Islet of Langerhans (tissue), 1 donor: ENCODE results near the gene FZD4.
"Not testable (repeated sequence)": the region's sequence is repeated elsewhere in the genome, so short reads cannot be mapped to it uniquely, and the experiment has no call there.

Source experiments
- FAIRE-seq: peaks from one replicate; lab custom pipeline; 2011; peaks lifted over from hg19 to GRCh38; lab: Jason Lieb, UNC

Gene FZD4

GRCh38 chr11:86955361-86956120, at the start of gene FZD4:
FZD4 (minus strand) TSS chr11:86955395; CDS start chr11:86955085, 310 bp downstream.
- FAIRE-seq = no peak

DNA sequence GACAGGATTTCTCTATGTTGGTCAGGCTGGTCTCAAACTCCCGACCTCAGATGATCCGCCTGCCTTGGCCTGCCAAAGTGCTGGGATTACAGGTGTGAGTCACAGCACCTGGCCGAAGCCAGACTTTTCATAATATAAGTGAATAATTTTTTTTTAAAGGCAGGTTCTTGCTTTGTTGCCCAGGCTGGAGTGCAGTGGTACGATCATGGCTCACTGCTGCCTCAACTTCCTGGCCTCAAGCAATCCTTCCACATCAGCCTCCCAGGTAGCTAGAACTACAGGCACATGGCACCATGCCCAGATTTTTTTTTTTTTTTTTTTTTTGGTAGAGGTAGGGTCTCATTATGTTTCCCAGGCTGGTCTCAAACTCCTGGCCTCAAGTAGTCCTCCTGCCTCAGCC, 49.1 kb upstream of the FZD4 start:
- not testable (repeated sequence) for FAIRE-seq

DNA sequence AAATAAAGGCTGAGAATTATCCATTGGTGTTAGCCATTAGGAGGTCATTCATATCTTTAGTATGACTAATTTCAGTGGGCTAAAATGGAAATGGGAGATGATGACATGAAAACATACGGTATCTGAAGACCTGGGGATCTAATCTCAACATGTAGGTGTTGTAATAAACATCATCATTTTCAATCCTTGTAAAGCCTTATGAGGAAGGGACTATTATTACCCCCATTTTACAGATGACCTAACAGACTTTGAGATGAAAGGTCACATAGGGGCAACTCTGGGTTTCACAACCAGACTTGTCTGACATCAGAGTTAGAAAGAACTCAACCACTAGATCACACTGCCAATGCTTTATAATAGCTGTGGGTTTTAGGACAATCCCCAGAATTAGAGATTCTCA, 47.7 kb upstream of the FZD4 start:
- FAIRE-seq = no peak

DNA sequence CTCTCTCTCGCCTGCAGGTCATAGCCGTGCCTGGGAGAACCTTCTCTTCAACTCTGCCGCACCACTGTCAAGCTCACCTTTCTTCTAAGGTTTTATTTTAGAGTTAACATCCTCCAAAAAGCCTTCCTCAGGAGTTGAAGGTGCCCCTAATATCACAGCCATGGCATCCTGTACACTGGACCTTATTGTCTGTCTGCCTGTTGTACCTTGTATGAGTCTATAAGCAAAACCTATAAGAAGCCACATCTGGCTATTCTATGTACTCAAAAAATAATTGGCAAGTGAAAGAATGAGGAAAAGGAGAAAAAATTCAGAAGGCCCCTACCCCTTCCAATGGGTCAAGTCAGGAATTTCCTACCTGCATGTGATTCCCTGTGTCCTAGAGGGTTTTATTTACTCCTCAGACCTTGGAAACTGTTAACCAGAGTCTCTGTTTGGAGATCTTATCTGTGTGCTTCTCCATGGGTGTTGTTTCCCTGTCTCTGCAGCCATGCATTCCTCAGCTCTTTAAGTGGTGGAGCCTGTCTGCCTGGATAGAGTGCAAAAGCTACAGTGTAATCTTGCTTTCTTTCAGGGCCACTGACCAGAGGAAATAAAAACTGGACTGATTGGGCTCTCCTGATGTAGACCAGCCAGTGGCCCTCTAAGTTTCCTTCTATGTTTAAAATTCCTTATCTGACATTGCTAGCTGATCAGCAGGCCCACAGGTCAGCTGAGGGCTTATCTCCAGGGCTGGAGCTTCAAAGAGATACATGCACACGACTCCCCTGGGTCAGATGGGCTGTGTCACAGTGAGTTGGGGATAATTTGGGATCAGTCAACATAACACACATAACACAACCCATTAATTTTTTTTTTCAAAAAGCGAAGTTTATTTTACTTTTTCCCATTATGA, 44.9 kb upstream of the FZD4 start:
- no peak for FAIRE-seq

DNA sequence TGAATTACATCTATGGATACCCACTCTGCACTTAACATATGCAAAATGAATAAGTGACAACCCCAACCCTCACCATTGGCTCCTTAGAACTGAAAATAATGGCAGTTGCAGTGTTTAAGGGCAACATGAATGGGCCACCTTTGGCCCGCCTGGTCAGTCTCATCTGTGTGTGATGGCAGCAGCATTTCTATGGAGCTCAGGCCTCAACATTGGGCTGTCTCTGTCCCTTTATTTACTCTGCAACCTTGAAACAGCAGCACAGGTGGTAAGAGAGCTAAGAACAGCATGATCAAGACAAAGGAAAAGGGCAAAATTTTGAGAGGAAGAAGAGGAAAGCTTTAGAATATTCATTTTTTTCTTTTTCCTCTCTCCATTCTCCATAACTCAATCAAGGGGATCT, 44.2 kb upstream of the FZD4 start:
- FAIRE-seq = no peak

DNA sequence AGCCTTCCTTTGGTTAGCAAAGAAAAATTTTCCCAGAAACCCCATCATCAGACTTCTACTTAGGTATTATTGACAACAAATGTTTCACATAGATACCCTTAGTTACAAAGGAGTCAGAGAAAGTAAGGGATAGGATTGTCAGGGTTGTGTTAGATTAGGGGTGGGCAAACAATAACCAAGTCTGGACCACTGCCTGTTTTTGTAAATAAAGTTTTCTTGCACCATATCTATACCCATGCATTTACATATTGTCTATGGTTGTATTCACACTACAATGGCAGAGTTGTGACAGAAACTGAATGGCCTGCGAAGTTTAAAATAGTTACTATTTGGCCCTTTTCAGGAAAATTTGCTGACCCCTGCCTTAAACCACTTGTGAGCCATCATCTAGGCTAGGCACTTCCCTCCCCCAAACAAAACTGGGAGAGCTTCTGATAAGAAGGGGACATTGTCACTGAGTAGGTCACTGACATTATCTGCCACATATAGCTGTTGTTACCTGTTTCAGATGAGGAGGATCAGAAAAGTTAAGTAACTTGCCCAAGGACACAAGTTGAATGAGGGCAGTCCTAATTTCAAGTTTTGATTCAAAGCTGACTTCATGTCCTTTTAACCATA, 41.9 kb upstream of the FZD4 start:
- no peak for FAIRE-seq

- FAIRE-seq = no peak
Observed at GRCh38 chr11:86993031-86993430, 37.8 kb upstream of the FZD4 start.

- FAIRE-seq = not testable (repeated sequence)
Observed at GRCh38 chr11:86992340-86992739, 37.1 kb upstream of the FZD4 start.

DNA sequence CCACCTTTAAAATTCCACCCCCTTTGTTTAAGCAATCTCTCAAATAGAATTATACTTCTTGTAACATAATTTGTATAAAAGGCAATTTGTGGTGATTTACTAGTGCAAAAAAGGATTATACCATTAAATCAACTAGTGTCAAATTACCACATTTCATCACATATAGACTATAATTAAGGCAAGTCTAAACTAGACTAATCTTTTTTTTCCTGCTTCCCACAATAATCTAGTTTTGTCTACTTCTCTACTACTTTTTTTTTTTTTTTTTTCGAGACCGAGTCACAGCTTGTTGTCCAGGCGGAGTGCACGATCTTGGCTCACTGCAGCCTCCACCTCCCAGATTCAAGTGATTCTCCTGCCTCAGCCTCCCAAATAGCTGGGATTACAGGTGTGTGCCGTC, 36.1 kb upstream of the FZD4 start:
- no peak for FAIRE-seq

GRCh38 chr11:86990515-86990914, 35.3 kb upstream of the FZD4 start:
- no peak for FAIRE-seq

DNA sequence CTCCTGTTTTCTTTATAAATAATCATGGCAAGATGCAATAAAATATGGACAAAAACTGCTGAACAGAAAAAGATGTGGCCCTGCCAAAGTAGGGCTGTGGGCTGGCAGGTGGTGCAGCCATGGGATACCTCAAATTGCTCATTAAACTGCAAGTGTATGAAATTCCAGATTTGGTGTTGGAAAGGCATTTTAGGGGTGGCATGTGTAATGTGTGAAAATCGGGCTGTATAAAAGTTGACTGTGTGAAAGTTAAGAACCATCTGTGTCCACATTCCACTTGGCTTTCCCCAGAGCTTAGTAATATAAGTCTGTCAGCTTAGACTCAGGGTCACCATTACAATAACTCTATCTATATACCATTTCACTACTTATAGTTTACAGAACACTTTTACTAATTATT, 34.8 kb upstream of the FZD4 start:
- no peak for FAIRE-seq

DNA sequence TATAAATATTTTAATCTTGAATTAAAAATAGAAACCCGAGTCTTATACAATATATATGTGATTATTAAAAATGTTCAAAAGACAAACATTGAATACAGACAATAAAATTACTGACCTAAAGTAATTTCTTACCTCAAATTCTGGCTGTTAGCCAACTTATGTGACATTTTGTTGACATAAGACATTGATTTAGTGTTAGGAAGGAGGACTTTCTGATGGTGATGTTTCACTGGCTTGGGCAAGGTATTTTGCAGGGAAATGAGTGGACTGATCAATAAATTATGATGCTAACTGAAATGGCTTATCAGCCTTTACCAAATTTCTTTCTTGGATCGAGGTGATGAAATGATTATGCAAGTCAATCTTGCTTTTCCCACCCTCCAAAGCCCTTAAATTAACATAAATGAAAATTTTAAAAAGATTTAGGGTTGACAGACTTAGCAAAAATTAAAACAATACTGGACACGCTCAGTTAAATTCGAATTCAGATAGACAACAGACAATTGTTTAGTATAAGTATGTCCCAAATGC, 33.2 kb upstream of the FZD4 start:
- no peak for FAIRE-seq

GRCh38 chr11:86987679-86988078, 32.5 kb upstream of the FZD4 start:
- FAIRE-seq = no peak

DNA sequence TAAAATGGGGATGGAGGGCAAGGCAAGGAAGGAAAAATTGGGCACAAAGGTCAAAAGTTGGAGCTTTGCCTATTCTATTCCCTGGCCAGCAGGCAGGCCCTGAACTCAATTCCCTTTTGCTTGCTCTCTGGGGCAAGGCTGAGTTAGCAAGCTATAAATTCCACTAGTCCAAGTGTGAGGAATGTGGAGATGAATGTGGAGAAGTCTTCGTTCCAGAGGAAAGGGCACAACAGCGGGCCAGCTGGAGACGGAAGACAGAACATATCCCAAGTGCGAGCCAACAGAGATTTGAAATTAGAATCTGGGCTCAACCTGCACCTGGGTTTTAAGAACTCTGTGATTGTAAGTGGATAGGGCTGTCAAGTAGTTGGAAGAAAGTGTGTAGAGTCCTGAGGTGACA, 29.5 kb upstream of the FZD4 start:
- no peak for FAIRE-seq

DNA sequence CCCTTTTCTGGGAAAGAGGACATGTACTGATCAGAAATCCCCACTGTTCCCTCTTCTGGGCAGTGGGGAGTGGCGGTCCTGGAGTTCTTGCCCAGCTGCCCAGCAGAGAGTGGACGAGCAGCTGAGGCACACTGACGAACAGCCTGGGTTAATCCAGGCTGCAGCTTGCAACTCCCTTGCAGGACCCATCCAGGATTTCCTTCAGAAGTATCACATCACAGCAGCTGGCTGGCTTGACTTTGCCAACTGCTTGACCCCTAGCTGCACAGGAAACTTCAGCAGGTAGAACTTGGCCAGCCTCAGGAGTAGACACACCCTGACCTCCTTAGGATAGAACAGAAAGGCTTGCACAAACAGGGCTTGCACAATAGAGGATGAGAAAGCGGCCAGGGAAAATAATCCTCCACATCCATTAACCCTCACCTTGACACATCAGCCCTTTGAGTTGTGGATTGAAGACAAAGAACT, 27.9 kb upstream of the FZD4 start:
- FAIRE-seq = no peak

GRCh38 chr11:86981777-86982540, 26.8 kb upstream of the FZD4 start:
- FAIRE-seq = no peak

DNA sequence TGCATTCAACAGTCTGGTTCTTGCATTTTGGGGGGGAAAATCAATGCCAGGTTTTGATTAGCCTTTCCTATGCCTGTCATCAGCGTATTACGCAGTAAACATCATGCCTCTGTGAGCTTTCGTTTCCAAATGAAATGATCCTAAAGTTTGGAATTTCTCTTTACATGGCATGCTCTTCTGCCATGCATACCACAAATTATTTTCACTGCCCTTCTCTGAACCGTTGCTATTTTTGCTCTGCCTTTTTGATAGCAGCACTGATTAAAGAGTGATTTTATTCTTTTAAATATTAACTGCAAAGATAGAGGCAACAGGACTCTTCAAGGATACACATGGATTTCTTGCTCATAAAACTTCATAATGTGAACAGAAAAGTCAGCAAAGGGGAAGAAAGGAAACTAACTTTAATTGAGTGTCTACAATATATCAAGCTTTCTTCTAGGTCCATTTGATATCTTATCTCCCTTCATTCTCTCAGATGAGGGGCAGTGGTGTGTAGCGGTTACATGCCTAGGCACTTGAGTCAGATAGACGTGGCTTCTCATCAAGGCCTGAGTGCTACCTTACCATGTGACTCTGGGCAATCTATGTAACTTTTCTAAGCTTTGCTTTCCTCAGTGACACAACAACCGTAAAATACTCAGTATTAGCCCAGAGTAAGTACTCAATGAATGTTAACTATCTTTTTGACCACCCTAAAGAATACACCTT, 25.0 kb upstream of the FZD4 start:
- FAIRE-seq = no peak

DNA sequence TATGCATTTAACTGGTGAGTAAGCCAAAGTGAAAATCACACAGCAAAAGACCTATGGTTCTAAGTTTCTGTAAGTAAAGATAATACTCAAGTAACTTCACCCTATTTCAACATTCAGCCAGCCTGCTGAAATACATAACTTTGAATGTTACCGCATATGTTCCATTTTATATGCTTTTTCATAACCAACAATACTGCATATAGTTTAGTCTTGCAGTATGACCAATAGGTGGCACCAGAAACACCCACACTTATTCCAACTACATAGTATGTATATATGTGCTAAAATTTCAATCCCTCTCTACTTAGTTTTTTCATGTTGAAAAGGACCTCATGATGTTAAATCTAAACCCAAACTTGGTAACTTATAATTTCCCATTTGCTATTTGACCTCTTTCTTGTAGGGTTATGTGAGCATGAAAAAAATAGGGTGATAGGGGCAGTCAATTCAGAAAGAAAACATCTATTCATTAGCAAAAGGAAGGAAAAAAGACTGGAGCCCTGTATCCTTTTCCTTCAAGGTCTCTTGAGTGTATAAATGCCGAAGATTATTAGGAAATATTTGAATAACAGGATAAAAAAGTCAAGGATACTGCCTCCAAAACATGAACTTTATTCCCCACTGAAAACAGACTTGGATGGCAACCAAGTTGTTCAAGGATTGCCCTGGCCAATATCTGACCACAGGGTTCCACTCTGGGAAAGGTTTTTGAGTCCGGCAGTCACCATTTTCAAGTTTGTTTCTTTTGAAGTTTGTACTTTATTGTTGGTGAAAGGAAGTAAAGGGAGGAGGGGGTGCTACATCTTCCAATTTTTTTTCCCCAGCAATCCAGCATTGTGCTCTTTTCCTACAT, 23.8 kb upstream of the FZD4 start:
- no peak for FAIRE-seq

GRCh38 chr11:86978247-86978646, 23.1 kb upstream of the FZD4 start:
- no peak for FAIRE-seq

DNA sequence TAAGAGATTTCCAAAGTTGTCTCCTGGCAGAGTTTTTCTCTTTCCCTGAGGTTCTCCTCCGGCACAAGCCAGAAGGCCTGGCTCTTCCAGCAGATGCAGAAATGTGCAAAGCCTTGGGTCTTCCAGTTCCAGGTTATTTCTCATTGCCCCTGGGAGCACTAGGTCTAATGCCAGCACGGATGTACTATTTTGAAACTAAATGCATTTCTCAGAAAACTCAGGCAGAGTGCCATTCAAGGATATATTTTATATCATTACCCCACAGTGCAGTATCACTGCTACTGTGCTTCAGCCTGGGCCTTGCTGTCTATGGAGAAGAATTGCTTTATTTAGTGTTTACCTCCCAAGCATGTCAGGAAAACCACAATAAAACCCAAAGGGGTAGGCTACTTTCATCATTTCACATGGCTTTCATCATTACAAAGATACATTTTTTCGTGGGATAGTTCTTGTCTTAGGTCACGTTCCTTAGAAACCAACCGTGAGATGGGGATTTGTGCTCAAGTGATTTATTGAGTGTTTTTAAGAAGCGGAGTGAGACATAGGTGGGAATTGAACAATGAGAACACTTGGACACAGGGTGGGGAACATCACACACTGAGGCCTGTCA, 22.4 kb upstream of the FZD4 start:
- FAIRE-seq = no peak
